ENCODE results near the gene KIF26B.

Gene KIF26B

DNA sequence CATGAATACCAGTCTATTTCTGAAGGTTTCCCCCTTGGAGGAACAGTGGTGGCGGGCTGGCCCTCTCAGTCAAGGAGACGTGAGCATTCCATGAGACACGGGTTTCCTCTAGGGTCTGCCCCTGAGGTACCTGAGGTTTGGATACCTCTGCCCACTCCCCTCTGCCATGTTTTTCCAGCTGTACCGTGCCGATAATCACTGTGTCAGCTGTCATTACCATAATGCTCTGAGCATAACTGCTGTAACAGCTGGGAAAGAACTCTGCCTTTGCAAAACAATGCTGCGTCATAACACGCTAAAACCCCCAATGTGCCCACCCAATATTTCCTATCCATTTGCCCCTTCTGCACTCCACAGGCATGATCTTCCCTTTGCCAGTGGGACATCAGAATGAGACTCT lies 425.1 kb downstream of the KIF26B start:
- DNase-seq, result no peak

DNA sequence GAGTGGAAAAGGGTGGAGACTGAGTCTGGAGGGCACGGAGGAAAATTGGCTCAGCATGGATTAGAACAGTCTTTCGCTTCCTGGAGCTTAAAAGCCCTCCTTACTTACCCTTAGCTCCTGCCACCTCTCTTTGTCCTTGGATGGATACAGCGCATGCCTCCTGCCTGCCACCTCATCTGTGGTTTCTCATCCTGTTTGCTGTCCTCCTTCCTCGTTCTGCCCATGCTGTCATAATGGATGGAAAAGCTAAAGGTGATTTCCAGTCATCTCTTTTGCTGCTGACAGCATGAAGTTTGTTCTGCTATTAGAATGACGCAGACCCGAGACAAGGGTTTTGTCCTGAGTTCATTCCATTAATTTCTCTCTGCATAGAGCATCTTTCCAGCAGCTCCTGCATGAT lies 425.9 kb downstream of the KIF26B start:
- no peak for DNase-seq

DNA sequence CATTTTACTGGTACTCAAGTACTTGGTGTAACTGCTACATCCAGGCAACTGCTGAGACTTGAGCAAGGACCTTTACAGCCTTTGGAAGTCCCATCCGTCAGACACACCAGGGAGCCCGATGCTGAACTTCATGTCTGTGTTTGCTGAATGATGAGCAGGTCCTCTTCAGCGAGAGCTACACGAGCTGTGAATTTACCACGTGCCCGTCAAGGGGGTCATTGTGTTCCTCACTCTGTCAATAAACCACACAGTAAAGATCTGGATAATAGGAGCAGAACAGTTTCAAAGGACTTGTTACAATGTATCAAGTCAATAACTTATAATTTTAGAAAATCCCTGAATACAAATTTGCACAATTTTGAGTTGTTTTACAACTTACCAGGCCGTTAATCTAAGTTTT lies 427.2 kb downstream of the KIF26B start:
- no peak for DNase-seq

DNA sequence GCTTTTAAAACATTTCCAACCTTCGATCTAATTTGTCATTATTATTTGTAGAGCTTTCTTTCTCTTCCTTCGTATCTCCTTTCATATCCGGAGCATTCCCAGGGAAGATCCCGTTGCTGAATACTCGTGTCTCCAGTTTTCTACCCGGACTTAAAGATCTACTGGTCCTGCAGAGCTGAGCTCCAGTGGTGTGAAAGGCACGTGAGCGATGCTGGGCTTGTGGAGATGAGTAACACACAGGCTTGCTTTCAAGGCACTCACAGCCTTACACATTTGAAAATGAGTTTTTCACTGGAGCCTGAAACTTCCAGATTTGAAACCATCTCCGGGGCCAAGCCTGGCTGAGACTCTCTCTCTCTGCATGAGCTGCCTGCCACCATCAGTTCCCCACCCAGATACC lies 428.3 kb downstream of the KIF26B start:
- no peak for DNase-seq

DNA sequence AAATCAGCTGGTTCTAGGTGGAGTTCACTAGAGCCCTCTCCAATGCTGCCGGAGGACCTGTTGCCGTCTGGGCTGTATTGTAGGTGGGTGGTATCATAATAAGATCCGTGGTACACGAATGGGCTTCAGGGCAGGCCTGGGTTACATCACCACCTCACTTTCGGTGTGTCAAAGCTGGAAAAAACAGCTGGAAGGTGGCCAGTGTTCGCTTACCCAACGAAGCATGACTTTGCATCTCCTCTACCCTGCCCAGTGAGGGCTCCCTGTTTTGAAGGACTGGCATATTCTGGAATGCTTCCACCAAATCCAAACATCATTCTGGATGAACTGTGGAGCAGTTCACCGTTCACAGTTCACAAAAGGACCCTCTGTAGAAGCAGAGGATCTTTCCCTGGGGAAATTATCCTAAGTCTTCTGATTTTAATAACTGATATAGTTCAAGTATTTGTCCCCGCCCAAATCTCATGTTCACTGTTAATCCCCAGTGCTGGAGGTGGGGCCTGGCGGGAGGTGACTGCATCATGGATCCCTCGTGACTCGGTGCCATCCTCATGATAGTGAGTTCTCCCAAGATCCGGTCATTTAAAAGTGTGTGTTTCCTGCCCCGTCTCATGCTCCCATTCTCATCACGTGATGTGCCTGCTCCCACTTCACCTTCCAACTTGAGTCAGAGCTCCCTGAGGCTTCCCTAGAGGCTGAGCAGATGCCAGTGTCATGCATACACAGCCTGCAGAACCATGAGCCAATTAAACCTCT lies 429.0 kb downstream of the KIF26B start:
- no peak for DNase-seq

DNA sequence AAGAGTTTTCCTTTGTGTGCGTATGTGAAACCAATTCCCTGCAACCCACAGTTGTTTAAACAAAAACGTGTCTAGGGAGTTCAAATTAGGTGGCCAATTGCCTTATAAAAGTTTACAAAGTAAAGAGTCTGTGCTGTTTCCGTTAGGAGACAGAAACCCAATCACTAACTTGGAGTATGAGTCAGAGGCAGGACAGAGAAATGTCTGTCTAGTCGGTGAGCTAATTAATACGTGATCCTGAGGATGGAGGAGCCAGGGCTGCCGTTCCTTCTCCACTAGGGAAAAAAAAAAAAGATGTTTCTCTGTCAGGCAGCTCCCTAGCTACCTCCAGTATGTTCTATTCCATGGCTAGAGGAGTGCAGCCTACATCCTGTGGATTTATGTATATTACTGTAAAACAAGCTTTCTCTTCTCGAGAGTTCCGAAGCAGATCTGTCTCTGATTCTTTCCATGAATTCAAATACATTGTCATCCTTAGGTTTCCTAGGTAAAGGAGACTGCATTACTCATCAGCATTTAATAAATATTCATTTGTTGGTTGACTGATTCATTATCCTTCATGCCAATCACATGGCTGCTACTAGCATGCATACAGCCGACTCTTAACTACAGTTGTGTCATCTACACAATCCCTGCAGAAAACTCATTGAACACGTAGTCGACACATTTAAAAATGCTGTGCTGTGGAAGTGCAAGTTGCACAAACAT lies 430.6 kb downstream of the KIF26B start:
- no peak for DNase-seq

DNA sequence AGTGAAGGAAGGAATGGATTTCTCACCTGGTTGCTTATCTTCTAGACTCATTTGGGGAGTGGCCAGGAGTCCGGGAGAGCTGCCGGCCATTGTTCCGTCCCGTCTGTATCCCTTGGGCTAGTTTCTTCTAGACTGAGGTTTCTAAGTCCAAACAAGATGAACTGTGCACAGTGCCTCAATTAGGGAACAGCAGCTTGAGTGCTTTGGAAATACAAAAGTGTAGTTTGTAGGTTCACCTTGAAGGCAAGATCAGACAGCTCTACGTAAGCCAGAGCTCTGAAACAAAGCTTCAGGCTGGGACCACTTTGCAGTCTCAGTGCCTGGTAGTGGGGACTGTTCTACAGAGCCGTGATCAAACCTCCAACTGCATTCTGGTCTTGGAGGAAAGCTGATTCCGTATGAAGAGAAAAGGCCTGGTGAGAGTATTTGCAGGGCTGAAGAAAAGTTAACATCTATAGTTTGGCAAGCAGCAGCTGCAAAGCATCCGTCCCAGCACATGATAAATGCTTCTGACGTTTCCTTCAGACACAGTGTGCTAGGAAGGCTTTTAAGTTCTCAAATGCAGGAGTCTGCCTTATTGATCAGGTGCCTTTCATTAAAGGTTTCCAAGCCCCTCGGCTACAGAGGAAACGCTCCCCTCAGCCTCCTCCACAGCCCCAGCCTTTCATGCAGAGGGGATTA lies 432.8 kb downstream of the KIF26B start:
- no peak for DNase-seq

DNA sequence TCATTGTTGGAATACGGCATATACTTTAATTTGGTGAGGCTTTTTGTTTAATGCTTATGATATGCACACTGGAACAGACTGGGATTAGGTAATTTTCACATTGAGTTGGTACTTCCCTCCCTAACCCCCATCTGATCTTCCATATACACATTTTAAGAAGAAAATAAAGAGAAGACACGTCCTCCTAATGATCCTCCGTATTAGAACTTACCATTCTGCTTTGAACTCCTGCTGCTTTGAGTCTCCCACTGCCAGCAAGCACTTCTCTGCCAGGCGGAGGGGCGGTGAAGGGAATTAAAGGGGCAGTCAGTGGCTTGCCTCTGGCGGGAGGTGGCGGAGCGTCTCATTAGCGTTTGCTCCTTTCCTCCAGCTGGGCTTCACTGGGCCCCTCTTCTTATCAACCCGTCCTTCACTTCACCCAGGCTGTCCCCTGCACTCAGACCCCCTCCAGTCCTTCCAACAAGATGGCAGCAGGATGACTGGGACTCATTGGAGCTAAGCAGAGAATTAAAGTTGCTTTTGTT lies 433.4 kb downstream of the KIF26B start:
- no peak for DNase-seq

DNA sequence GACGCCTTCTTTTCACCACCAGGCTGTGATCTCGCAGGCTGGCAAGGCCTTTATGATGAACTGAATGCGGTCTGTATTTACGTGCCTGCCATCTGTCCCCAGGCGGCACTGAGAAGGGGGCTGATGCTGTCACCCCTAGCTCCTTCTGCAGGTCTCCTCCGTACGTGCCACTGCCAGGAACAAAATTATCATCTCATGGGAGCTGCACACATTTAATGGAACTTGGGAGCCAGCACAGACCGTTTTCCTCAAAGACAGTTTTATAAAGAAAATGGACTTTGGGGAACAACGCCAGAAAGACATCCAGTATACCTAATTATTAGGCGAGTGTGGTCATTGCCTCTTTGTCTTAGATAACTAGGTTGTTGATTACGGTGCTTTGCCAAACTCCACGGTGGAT lies 434.5 kb downstream of the KIF26B start:
- DNase-seq, result no peak

DNA sequence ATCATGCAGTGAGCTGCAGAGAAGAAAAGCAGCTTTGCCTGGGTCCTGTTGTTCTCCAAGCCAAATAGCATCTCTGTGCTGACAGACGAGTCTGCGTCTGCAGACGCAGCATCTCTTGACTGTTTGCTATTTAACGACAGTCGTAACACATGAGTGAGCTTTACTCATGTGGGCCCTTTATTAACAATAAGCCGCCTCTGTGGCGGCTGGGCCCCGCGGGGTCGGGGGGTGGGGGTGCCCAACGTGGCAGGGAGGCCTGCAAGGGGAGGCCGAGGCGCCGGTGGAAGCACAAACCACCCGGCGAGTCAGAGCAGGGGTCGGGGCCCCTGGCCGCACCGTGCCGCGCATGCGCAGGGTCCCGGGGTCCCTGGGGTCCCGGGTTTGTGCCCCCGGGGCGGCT lies 435.1 kb downstream of the KIF26B start:
- no peak for DNase-seq

DNA sequence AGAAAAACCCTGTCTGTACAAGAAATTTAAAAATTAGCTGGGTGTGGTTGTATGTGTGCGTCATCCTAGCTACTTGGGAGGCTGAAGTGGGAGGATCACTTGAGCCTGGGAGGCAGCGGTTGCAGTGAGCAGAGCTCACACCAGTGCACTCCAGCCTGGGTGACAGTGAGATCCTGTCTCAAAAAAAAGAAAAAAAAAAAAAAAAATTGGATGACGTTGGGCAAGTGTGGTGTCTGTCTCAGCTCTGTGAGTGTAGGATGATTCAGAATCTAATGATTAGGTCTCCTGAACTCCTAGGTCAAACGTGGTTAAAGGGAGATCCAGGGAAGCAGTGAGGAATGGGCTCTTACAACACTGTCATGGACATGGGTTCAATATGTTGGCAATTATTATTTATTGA lies 435.9 kb downstream of the KIF26B start:
- DNase-seq, result no peak

DNA sequence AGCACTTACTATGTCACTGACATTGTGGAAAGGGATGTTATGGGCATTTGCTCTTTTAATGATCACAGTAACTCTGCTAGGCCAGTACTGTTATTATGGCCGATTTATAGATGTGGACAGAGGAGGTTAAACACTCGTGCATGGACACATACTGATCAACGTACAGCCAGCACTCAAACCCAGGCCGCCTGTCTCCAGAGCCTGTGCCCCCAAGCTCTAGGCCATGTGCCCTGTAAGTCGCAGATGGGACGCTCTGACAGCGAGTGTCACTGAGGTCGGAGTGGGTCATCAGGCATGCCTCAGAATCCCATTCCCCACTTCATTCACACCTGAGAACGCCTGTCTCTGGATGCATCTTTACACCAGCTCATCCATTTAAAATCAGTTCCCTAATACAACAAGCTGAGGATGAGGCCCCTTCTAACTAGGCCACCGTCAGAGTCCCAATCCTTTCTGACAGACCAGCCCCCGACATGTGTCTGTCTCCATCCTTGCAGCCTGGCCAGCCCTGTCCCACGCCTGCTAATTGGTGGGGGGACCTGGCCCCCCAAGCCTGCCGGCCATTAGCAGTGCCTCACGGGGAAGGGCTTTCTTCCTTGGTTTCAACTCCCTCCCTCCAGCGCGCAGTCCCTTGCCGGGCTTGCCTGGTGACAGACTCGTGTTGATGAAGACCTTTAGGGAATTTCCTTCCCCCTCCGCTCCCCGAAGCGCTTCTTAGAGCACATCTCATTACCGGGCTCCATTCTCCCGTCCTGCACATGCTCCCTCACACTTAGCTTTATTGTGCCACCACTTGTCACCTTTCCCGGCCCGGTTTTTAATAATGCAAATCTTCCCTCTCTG lies 436.8 kb downstream of the KIF26B start:
- no peak for DNase-seq

DNA sequence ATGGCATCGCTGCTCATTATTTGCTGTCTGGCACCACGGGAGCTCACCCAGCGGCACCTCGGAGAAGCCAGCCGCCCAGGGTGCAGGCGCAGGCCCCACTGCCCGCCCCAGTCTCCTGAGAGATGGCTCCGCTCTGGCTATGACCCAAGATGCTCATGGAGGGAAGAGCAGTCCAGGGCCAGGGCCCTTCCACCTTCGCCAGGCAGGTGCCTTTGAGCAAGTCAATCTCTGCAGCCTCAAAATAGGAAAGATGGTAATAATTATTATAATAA lies 437.3 kb downstream of the KIF26B start:
- DNase-seq, result no peak

DNA sequence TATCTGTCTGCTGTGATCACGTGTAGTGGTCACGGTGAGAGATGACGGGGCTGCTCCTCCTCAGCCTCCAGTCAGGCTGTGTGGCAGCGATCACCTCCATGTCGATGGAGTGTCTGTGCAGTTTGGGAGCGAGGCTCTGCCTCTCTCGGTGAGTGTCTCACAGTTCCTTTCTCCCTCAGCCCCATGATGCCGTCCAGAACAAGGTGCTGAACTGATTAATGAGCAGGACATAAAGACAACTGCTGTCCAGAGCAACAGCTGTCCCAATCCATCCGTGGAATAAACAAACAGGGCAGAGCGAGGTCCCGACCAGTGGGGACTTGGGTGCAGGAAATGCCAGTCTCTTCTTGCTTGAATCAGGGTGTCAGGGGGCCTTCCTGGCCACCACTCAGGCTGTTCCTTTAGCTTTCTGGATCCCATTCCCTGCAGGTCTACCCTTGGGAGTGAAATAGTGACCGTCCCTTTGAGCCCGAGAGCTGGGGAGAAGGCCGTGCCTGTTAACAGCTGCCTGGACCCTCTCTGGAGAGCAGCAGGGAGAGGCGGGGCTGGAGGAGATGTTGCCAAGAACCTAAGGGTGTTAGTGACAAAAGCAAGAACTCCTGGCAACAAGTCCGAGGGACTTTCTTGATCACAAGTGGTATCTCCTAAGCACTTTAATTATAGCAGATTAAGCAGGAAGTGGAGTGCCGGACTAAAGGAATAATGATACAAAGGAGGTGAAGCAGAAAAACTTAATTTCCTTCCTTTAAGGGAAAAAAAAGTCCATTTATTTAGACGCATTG lies 443.9 kb downstream of the KIF26B start:
- DNase-seq, result no peak

DNA sequence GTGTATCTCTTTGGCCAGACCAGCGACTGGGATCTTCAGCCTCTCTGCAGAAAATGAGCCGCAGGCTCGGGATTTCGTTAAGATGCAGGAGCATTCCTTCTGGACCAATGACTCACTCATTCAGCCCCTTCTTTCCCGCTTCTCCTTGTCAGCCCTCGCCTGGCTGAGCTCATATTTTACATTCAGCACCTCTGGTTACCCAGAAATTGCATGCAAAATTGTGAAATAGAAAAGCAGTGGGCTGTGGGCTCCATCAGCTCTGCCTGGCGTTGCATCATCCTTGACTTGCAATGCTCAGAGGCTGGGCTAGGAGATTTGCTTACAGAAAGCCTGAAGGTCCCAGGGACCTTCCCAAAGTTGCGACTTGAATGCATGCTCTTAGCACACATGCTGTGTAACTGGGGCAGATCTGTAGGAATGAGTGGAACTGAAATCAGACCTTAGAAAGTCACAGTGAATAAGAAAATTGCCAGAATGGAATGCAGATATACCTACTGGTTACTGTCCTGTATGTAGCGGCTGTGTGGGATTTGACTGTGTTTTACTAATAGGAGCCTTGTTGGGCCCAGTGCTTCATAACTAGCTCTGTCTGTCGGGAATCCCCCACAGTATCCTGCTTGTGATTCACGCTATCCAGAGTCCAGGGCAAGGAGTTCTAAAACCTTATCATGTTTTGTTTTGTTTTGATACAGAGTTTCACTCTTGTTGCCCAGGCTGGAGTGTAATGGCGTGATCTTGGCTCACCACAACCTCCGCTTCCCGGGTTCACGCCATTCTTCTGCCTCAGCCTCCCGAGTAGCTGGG lies 444.8 kb downstream of the KIF26B start:
- DNase-seq, result no peak

DNA sequence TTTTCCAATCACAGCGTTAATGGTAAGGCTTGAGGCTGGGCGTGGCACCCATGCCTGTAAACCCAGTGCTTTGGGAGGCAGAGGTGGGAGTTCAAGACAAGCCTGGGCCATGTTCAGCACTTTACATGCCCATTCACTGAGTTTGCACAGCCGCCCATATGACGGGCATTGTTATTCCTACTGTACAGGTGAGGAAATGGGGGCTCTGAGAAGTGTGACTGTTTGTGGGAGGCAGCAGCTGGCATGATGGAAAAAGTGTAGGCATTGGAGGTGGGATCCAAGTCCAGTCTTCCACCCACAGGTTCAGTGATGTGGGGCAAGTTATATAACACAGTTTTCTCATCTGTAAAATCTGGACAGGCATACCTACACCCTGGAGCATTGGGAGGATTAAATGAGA lies 445.9 kb downstream of the KIF26B start:
- no peak for DNase-seq

DNA sequence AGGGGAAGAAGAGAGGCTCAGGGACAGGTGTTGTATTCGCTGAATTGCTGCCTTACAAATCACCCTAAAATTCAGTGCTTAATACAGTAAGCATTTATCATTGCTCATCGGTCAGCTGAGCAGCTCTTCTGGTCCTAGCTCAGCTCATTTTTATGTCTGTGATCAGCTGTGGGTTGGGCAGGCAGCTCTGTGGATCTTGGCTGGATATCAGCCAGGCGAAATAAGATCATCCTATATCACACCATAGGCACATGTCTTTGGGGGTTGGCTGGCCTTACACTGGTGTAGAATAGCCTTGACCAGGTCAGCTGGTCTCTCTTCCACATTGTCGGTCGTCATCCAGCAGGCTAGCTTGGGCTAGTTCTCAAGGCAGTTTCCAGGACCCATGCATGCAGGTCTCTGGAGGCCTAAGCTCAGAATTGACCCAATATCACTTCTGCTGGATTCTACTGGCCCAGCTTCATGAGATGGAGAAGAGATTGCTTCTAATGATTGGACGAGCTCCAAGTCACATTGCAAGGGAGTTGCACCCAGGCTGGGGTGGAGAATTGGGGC lies 448.6 kb downstream of the KIF26B start:
- DNase-seq, result no peak

DNA sequence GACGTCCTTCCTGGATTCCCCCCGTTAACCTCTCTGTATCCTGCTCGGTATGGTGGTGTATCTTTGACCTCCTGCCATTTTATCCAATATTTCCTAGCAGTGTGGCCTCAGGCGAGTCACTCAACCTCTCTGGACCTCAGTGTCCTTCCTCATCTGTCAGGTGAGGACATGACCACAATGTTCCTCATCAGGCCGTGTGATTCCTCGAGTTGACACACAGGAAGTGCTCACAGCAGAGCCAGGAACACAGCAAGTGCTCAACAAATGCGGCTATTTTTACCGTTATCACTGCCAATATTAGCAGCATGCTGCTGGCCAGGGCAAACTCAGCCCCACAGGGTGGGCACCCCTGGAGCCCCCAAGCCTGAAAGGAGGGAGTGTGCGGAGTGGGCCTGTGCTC lies 450.2 kb downstream of the KIF26B start:
- no peak for DNase-seq

DNA sequence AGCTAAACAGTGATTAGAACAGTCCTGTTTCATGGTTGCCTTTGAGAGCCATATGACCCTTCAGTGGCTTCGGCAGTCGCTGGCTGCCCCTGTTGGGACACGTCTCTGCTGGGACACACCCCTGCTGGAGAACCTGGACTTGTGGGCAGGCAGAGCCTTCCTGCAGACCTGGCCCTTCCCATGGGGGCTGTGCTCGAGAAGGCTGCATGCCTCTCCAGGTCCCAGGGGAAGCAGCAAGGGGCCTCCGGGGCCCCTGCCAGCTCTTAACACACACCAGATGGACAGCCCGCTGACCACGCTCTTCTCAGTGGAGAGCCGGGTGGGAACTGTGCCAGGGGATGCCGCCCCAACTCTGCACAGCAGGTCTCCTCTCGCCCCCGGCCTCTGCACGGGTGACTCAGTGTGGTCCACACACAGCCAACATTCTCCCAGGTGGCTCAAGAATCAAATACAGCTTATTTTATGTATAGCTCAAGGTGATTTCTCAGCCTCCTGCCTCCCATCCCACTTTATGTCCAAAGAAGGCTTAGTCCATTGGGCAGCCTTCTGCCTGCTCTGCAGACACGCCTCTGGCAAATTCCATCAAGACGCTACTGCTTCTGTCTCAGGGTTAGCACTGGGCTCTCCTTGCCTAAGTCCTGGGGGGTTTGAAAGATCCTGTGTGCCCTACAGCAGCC lies 450.8 kb downstream of the KIF26B start:
- DNase-seq, result no peak

DNA sequence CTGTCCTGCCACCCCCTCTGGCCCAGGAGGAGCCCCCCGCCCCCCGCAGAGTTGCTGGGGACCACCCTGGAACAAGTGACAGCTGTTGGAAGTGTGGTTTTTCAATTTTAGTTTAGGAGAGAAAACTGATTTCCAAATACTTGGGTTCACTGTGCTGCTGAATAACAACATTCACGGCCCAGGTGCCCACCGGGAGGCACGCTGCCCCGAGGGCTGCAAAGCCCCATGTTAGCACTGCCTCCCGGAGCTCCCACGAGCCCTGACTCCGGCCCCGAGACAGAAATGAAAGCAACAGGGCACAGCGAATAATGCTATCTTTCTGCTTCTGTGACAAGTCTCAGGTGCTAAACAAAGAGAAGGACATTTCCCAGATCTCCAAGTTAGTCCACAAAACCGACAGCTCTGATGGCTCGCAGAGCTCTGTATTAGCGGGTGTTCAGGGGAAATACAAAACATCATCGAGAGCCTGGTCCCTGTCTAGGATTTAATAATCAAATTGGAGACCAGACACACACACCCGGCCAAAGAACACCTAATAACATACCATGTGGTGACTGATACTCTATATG lies 451.5 kb downstream of the KIF26B start:
- DNase-seq, result no peak

Data from CD4-positive, alpha-beta T cell treated with Interleukin-12 subunit alpha and Interleukin-12 subunit beta, for 1 hour (primary cell).